Measurements from ENCODE around the gene ZDHHC4. TPM values are rescaled to one million over a fixed set of nuclear protein-coding genes. Genes with fewer than 3 reads are reported as not detected.

Gene ZDHHC4
- total RNA-seq, 2 experiments from 2014 or later, result 29.9 to 35.3 TPM

- ChIA-PET POLR2A (no interaction called here), CTCF (interaction anchor here (0.6 to 2.7 kb wide), 12 partner anchors 14 to 601 kb away, joined by 3 to 29 read pairs (median 4); partner anchors contain the start of gene ZDHHC4)
- Mint-ChIP-seq H3K9me3 (no peaks in the 10 kb centered on the region), H3K27ac (peak overlapping the region; percentile 93), H3K27me3 (no peaks in the 10 kb centered on the region), H3K4me3 (peak overlapping the region; percentile 93), H3K36me3 (ENCODE audit: low read depth) (peaks cover 44% of the 10 kb centered on the region), H3K4me1 (peaks cover 24% of the 10 kb centered on the region)
- DNase-seq, result no peak
Observed at GRCh38 chr7:6590645-6591110, 13.4 kb downstream of the ZDHHC4 start.

- Mint-ChIP-seq H3K27me3 (no peaks in the 10 kb centered on the region), H3K36me3 (ENCODE audit: low read depth) (peaks cover 47% of the 10 kb centered on the region), H3K9me3 (no peaks in the 10 kb centered on the region), H3K4me1 (peaks cover 2% of the 10 kb centered on the region), H3K4me3 (no peak overlapping the region), H3K27ac (no peak overlapping the region)
- CTCF ChIA-PET, result interaction anchor here (2.2 kb wide), 1 partner anchor 10 kb away, joined by 4 read pairs; the partner anchor contains the start of gene INTS15
- POLR2A ChIA-PET, result no interaction called here
- no peak for DNase-seq
Observed at GRCh38 chr7:6600093-6600492, 22.8 kb downstream of the ZDHHC4 start.

- no peak overlapping the region for H3K27ac Mint-ChIP-seq
- H3K9me3 Mint-ChIP-seq, result no peaks in the 10 kb centered on the region
- H3K4me3 Mint-ChIP-seq, result no peak overlapping the region
- no peak for DNase-seq
- POLR2A ChIA-PET, result no interaction called here
- H3K27me3 Mint-ChIP-seq, result no peaks in the 10 kb centered on the region
- CTCF ChIA-PET, result interaction anchor here (0.6 kb wide), 1 partner anchor 9 kb away, joined by 3 read pairs; no protein-coding TSS in a partner anchor
- H3K4me1 Mint-ChIP-seq, result peaks cover 2% of the 10 kb centered on the region
- H3K36me3 Mint-ChIP-seq (ENCODE audit: low read depth), result peaks cover 31% of the 10 kb centered on the region
Observed at GRCh38 chr7:6604458-6604857, 27.2 kb downstream of the ZDHHC4 start.

- Mint-ChIP-seq H3K9me3 (no peaks in the 10 kb centered on the region), H3K4me1 (peaks cover 6% of the 10 kb centered on the region), H3K36me3 (ENCODE audit: low read depth) (peaks cover 26% of the 10 kb centered on the region), H3K27me3 (no peaks in the 10 kb centered on the region), H3K27ac (no peak overlapping the region), H3K4me3 (no peak overlapping the region)
- POLR2A ChIA-PET, result no interaction called here
- CTCF ChIA-PET, result interaction anchor here (0.6 to 0.7 kb wide), 2 partner anchors 9 to 134 kb away, joined by 3 read pairs; no protein-coding TSS in a partner anchor
- DNase-seq, result no peak
Observed at GRCh38 chr7:6606866-6607583, 29.8 kb downstream of the ZDHHC4 start.

GRCh38 chr7:6607651-6608051 lies 30.4 kb downstream of the ZDHHC4 start:
- CTCF ChIA-PET, result interaction anchor here (0.6 to 0.9 kb wide), 2 partner anchors 15 to 135 kb away, joined by 3 to 4 read pairs; no protein-coding TSS in a partner anchor
- no peaks in the 10 kb centered on the region for H3K9me3 Mint-ChIP-seq
- H3K27ac Mint-ChIP-seq, result no peak overlapping the region
- H3K4me1 Mint-ChIP-seq, result peaks cover 5% of the 10 kb centered on the region
- H3K27me3 Mint-ChIP-seq, result peaks cover under 1% of the 10 kb centered on the region
- no peak overlapping the region for H3K4me3 Mint-ChIP-seq
- H3K36me3 Mint-ChIP-seq (ENCODE audit: low read depth), result peaks cover 20% of the 10 kb centered on the region
- no peak for DNase-seq
- POLR2A ChIA-PET, result no interaction called here

GRCh38 chr7:6608081-6608480 lies 30.8 kb downstream of the ZDHHC4 start:
- H3K27me3 Mint-ChIP-seq, result peaks cover 3% of the 10 kb centered on the region
- peaks cover 19% of the 10 kb centered on the region for H3K36me3 Mint-ChIP-seq (ENCODE audit: low read depth)
- ChIA-PET POLR2A (no interaction called here), CTCF (interaction anchor here (0.9 kb wide), 1 partner anchor 16 kb away, joined by 4 read pairs; no protein-coding TSS in a partner anchor)
- no peaks in the 10 kb centered on the region for H3K9me3 Mint-ChIP-seq
- peaks cover 5% of the 10 kb centered on the region for H3K4me1 Mint-ChIP-seq
- H3K4me3 Mint-ChIP-seq, result no peak overlapping the region
- no peak for DNase-seq
- H3K27ac Mint-ChIP-seq, result no peak overlapping the region

- Mint-ChIP-seq H3K9me3 (no peaks in the 10 kb centered on the region), H3K4me3 (no peak overlapping the region), H3K4me1 (peaks cover 5% of the 10 kb centered on the region), H3K36me3 (ENCODE audit: low read depth) (peaks cover 17% of the 10 kb centered on the region), H3K27me3 (peaks cover 8% of the 10 kb centered on the region), H3K27ac (no peak overlapping the region)
- ChIA-PET POLR2A (interaction anchor here (0.5 kb wide), 1 partner anchor 140 kb away, joined by 4 read pairs; no protein-coding TSS in a partner anchor), CTCF (no interaction called here)
- DNase-seq, result no peak
Observed at GRCh38 chr7:6608794-6609193, 31.5 kb downstream of the ZDHHC4 start.

- ChIA-PET CTCF (interaction anchor here (0.7 to 1.8 kb wide), 2 partner anchors 8 kb away, joined by 3 to 9 read pairs; no protein-coding TSS in a partner anchor), POLR2A (no interaction called here)
- Mint-ChIP-seq H3K27ac (peak overlapping the region; percentile 46), H3K4me3 (no peak overlapping the region), H3K4me1 (peaks cover 11% of the 10 kb centered on the region), H3K27me3 (peaks cover 23% of the 10 kb centered on the region), H3K36me3 (ENCODE audit: low read depth) (peaks cover 4% of the 10 kb centered on the region), H3K9me3 (no peaks in the 10 kb centered on the region)
- DNase-seq, result no peak
Observed at GRCh38 chr7:6612819-6613218, 35.6 kb downstream of the ZDHHC4 start.

GRCh38 chr7:6613706-6614105 lies 36.5 kb downstream of the ZDHHC4 start:
- Mint-ChIP-seq H3K36me3 (ENCODE audit: low read depth) (peaks cover 4% of the 10 kb centered on the region), H3K4me3 (no peak overlapping the region), H3K4me1 (peaks cover 14% of the 10 kb centered on the region), H3K9me3 (no peaks in the 10 kb centered on the region), H3K27me3 (peaks cover 27% of the 10 kb centered on the region), H3K27ac (no peak overlapping the region)
- no peak for DNase-seq
- ChIA-PET CTCF (no interaction called here), POLR2A (no interaction called here)

- ChIA-PET CTCF (no interaction called here), POLR2A (no interaction called here)
- DNase-seq, result no peak
- peak within 1 kb of the TSS; percentile 7 for H3K27ac Mint-ChIP-seq
- peaks cover 27% of the 10 kb centered on the region for H3K27me3 Mint-ChIP-seq
- H3K4me1 Mint-ChIP-seq, result peaks cover 22% of the 10 kb centered on the region
- peak within 1 kb of the TSS; percentile 32 for H3K4me3 Mint-ChIP-seq
- peaks cover 4% of the 10 kb centered on the region for H3K36me3 Mint-ChIP-seq (ENCODE audit: low read depth)
- H3K9me3 Mint-ChIP-seq, result no peaks in the 10 kb centered on the region
Observed at GRCh38 chr7:6614953-6615722, 37.9 kb downstream of the ZDHHC4 start, which contains the start of gene ZNF853. Gene ZNF853, plus strand, starts transcription at chr7:6615610. Its CDS starts 565 bp downstream, at chr7:6616175.

GRCh38 chr7:6615723-6616555 lies 38.7 kb downstream of the ZDHHC4 start:
- peaks cover 28% of the 10 kb centered on the region for H3K4me1 Mint-ChIP-seq
- peak overlapping the region; percentile 32 for H3K4me3 Mint-ChIP-seq
- ChIA-PET CTCF (interaction anchor here (0.6 kb wide), 1 partner anchor 9 kb away, joined by 3 read pairs; no protein-coding TSS in a partner anchor), POLR2A (no interaction called here)
- DNase-seq, result no peak
- peaks cover under 1% of the 10 kb centered on the region for H3K36me3 Mint-ChIP-seq (ENCODE audit: low read depth)
- no peak overlapping the region for H3K27ac Mint-ChIP-seq
- no peaks in the 10 kb centered on the region for H3K9me3 Mint-ChIP-seq
- H3K27me3 Mint-ChIP-seq, result peaks cover 27% of the 10 kb centered on the region
